ENCODE measurements around the gene ARPIN.

ARPIN gene

GRCh38 chr15:89899295-89899945, 13.3 kb downstream of the ARPIN start:
- TF ChIP-seq GATA2 (IDR thresholded peaks at IDR 0.05; ENCODE audit: low read depth, low read length) (no peak), GATA3 (IDR thresholded peaks at IDR 0.05; ENCODE audit: low read depth, low read length) (no peak)

- TF ChIP-seq GATA3 (IDR thresholded peaks at IDR 0.05; ENCODE audit: low read depth, low read length) = no peak
- TF ChIP-seq GATA2 (IDR thresholded peaks at IDR 0.05; ENCODE audit: low read depth, low read length) = no peak
These were observed 14.0 kb downstream of the ARPIN start for GRCh38 chr15:89898614-89899294.

- TF ChIP-seq GATA3 (IDR thresholded peaks at IDR 0.05; ENCODE audit: low read depth, low read length) (no peak), GATA2 (IDR thresholded peaks at IDR 0.05; ENCODE audit: low read depth, low read length) (no peak)
These were observed 14.6 kb downstream of the ARPIN start for GRCh38 chr15:89898146-89898545.

- TF ChIP-seq GATA3 (IDR thresholded peaks at IDR 0.05; ENCODE audit: low read depth, low read length) (no peak), GATA2 (IDR thresholded peaks at IDR 0.05; ENCODE audit: low read depth, low read length) (no peak)
These were observed 18.9 kb downstream of the ARPIN start, which contains the start of gene AP3S2 for GRCh38 chr15:89893696-89894447. Gene AP3S2 (minus strand): TSS chr15:89893994. CDS start chr15:89893949, 45 bp downstream.

GRCh38 chr15:89893027-89893426, 19.7 kb downstream of the ARPIN start:
- no peak for TF ChIP-seq GATA2 (IDR thresholded peaks at IDR 0.05; ENCODE audit: low read depth, low read length)
- no peak for TF ChIP-seq GATA3 (IDR thresholded peaks at IDR 0.05; ENCODE audit: low read depth, low read length)

- TF ChIP-seq GATA2 (IDR thresholded peaks at IDR 0.05; ENCODE audit: low read depth, low read length) (no peak), GATA3 (IDR thresholded peaks at IDR 0.05; ENCODE audit: low read depth, low read length) (no peak)
These were observed 24.4 kb downstream of the ARPIN start for GRCh38 chr15:89888214-89888804.

- TF ChIP-seq GATA3 (IDR thresholded peaks at IDR 0.05; ENCODE audit: low read depth, low read length) (no peak), GATA2 (IDR thresholded peaks at IDR 0.05; ENCODE audit: low read depth, low read length) (no peak)
These were observed 27.1 kb downstream of the ARPIN start for GRCh38 chr15:89885611-89886010.

- TF ChIP-seq GATA3 (IDR thresholded peaks at IDR 0.05; ENCODE audit: low read depth, low read length) (no peak), GATA2 (IDR thresholded peaks at IDR 0.05; ENCODE audit: low read depth, low read length) (no peak)
These were observed 29.2 kb downstream of the ARPIN start for GRCh38 chr15:89883518-89883917.

GRCh38 chr15:89880727-89881126, 32.0 kb downstream of the ARPIN start:
- no peak for TF ChIP-seq GATA2 (IDR thresholded peaks at IDR 0.05; ENCODE audit: low read depth, low read length)
- TF ChIP-seq GATA3 (IDR thresholded peaks at IDR 0.05; ENCODE audit: low read depth, low read length) = no peak

GRCh38 chr15:89878323-89878722, 34.4 kb downstream of the ARPIN start:
- TF ChIP-seq GATA2 (IDR thresholded peaks at IDR 0.05; ENCODE audit: low read depth, low read length) (no peak), GATA3 (IDR thresholded peaks at IDR 0.05; ENCODE audit: low read depth, low read length) (no peak)

- TF ChIP-seq GATA2 (IDR thresholded peaks at IDR 0.05; ENCODE audit: low read depth, low read length) (no peak), GATA3 (IDR thresholded peaks at IDR 0.05; ENCODE audit: low read depth, low read length) (no peak)
These were observed 35.7 kb downstream of the ARPIN start for GRCh38 chr15:89877083-89877425.

- no peak for TF ChIP-seq GATA2 (IDR thresholded peaks at IDR 0.05; ENCODE audit: low read depth, low read length)
- no peak for TF ChIP-seq GATA3 (IDR thresholded peaks at IDR 0.05; ENCODE audit: low read depth, low read length)
These were observed 36.2 kb downstream of the ARPIN start for GRCh38 chr15:89876396-89877082.

GRCh38 chr15:89875741-89876140, 37.0 kb downstream of the ARPIN start:
- TF ChIP-seq GATA2 (IDR thresholded peaks at IDR 0.05; ENCODE audit: low read depth, low read length) (no peak), GATA3 (IDR thresholded peaks at IDR 0.05; ENCODE audit: low read depth, low read length) (no peak)
